Retinal pigment epithelial cell (primary cell): ENCODE data around the gene ENTPD6.

Source experiments
- DNase-seq: peaks from one replicate; pipeline ENCODE4 v3.0.0-alpha.2; 2010; ENCODE audit warnings: low read depth
- H3K4me3 ChIP-seq: 2 replicates; pipeline ENCODE4 v1.5.1; 2011; ENCODE audit warnings: mild to moderate bottlenecking, low read length, control low read depth, moderate library complexity
- TF ChIP-seq, protein P1 (sequence below): conservative IDR thresholded peaks from 2 replicates; pipeline ENCODE4 v1.5.1; 2011; ENCODE audit warnings: low read depth, low read length, control low read depth, inconsistent platforms

The ENTPD6 gene

DNA sequence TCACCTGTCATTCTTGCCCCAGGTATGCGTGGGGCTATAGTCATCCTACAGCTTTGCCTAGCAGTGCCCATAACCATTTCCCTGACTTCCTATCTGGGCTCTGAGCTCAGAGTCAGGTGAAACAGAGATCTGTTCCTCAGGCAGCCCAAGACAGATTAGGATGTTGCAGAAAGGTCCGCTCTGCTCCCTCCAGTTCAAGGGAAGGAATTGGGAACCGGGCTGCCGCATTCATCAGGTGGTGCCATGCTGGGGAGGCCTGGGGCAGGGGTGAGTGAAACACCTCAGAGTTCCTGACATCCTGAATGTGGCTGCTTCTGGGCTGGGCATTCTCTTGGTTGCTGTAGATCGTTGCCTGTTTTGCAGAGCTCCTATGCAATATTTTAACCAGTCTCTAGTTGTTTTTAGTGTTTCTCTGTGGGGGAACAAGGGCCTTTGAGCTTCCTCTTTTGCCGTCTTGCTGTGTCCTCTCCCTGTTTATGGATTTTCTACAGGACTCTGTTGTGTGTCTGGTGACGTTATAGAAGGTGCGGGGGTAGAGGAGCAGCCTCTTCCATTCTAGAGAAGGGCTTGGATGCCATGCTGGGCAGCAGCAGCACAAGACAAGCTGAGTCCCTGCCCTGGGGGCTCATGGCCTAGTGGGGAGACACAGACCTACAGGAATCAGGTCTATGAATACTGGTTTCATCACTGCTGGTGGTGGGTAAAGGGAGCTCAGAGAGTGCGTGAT, 9.2 kb downstream of the ENTPD6 start:
- DNase-seq = no peak
- H3K4me3 ChIP-seq = no peak overlapping the region
- TF ChIP-seq, protein P1, sequence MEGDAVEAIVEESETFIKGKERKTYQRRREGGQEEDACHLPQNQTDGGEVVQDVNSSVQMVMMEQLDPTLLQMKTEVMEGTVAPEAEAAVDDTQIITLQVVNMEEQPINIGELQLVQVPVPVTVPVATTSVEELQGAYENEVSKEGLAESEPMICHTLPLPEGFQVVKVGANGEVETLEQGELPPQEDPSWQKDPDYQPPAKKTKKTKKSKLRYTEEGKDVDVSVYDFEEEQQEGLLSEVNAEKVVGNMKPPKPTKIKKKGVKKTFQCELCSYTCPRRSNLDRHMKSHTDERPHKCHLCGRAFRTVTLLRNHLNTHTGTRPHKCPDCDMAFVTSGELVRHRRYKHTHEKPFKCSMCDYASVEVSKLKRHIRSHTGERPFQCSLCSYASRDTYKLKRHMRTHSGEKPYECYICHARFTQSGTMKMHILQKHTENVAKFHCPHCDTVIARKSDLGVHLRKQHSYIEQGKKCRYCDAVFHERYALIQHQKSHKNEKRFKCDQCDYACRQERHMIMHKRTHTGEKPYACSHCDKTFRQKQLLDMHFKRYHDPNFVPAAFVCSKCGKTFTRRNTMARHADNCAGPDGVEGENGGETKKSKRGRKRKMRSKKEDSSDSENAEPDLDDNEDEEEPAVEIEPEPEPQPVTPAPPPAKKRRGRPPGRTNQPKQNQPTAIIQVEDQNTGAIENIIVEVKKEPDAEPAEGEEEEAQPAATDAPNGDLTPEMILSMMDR = no peak

DNA sequence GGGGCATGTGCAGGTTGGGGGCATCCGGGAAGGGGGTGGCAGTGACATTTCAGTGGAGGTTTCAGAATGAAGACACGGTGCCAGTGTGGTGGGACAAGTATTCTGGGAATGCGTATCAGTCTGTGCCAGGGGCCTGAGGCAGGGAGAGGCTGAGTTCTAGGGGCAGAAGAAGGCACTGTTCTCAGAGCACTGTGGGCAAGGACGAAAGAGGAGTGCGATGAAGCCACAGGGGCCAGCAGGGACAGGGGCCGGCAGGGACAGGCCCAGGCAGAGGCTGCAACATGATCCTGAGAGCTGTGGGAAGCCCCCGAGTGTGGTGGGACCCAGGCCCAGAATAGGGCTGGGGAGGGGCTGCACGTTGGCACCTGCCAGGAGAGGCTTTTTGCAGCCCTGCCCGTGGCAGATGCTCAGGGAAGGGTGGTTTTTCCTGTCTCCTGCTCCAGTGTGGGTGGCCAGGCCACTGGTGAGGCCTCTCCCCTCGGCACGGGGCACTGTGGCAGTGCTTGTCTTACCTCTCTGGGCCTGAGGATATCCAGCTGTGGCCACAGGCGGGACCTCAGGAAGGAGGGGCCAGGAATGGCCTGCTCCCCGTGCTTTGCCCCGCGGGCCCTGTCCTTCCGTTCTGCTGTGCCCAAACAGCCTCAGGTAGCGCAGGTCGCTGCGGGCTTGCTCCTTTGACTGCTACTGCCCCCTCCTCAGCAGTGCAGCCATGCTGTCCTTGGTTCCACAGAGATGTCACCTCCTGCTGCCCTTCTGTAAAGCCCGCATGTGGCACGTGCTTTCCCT, 10.0 kb downstream of the ENTPD6 start:
- no peak overlapping the region for H3K4me3 ChIP-seq
- TF ChIP-seq, protein P1 = no peak
- no peak for DNase-seq

DNA sequence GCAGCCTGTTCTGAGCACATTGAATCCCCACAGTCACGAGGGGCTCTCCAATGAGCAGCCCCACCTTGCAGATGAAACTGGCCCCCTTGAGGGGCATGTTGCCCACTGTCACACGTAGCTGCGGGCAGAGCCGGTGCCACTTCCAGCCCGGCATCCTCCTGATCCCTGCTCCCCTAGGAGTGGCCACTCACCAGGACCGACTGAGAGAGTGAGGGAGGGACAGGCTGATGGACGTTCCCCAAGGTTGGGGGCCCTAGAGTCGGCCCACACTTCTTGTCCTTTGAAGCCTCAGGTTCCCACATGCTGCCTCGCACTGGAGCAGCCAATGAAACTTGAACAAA, 10.5 kb downstream of the ENTPD6 start:
- H3K4me3 ChIP-seq = no peak overlapping the region
- no peak for DNase-seq
- TF ChIP-seq, protein P1 = no peak

DNA sequence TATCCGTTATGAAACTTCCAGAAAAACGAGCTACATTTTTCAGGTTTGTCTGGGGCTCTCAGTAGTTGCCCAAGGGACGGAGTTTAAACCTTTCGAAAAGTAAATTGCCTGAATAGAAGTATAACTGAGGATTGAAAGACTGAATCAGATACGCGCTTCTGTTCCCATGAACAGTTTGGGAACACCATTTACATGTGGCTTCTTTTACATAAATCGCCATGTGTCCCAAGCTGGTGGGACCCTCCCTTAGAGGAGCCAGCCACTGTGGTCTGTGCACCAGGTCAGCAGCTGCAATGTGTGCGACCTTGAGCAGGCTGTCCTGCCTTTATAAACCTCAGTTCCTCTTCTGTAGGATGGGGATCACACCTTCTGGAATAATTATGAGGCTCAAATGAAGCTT, 11.0 kb downstream of the ENTPD6 start:
- no peak overlapping the region for H3K4me3 ChIP-seq
- no peak for DNase-seq
- TF ChIP-seq, protein P1 = no peak

DNA sequence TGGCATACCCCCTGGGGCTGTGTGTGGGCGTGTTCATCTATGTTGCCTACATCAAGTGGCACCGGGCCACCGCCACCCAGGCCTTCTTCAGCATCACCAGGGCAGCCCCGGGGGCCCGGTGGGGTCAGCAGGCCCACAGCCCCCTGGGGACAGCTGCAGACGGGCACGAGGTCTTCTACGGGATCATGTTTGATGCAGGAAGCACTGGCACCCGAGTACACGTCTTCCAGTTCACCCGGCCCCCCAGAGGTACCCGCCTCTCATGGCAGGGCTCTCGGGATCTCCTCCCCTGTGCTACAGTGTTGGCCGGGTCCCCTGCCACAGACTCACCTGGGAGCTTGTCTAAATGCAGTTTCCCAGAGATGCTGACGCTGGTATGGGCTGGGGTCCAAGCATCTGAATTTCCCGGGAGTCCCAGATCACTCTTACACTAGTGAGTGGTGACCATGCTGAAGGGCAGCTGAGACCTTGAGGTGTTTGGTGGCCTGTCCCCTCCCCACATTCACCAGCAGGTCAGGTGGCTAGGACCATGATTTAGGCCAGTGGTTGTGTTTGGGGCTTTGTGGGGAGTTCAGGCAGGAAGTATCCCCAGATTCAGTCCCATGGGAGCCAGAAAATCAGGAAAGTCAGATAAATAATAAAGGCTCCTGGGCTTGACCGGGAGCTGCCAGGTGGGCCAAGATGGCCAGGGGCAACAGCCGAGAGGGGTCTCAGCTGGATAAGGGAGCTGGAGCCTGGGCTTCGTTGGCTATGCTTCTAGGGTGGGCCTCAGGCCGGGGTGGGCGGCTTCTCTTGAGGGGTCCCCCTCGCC, 11.8 kb downstream of the ENTPD6 start:
- DNase-seq = no peak
- no peak overlapping the region for H3K4me3 ChIP-seq
- TF ChIP-seq, protein P1 = no peak

DNA sequence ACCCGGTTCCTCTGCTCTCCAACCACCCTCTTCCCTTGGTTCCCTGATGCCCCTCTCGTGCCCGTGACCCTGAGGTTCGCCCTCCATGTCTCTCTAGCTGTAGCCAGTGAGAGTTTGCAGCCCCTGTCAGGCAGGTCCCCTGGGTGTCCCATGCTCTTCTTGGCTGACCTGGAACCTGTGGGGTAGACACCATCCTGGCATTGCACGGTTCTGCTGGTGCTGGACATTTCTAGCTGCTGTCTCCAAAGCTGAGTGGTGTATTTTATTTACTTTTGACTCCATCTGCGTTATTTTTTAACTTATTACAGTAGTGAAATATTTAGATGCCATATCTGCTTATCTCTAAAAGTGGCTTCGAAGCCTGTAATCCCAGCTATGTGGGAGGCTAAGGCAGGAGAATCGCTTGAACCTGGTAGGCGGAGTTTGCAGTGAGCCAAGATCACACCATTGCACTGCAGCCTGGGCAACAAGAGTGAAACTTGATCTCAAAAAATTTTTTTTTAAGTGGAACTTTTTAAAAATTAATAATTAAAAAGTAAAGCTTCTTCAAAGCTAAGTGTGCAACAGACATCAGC, 12.5 kb downstream of the ENTPD6 start:
- TF ChIP-seq, protein P1 = no peak
- DNase-seq = no peak

More for the DNA sequence above, 12.5 kb downstream of the ENTPD6 start:
- no peak overlapping the region for H3K4me3 ChIP-seq
